Measurements from ENCODE around the gene RASGEF1B. TPM values are rescaled to one million over a fixed set of nuclear protein-coding genes. Genes with fewer than 3 reads are reported as not detected.
A peak's percentile ranks its signal among the peaks of the same experiment; 100 is the strongest.

RASGEF1B gene
- total and polyA plus RNA-seq, 8 donors = 5.4 to 56.8 (median 9.4) TPM

GRCh38 chr4:81471298-81471587, 464 bp downstream of the RASGEF1B start:
- WGBS, 5 donors = 0 to 2% (median 0%) methylated on average over 13 to 21 of the region's 21 CpGs
- no peak for DNase-seq
- Histone ChIP-seq H3K9me3 (no peaks in the 10 kb centered on the region), H3K4me1 (peaks cover 23 to 72% (median 48%) of the 10 kb centered on the region in 4 donors), H3K27ac (peak overlapping the region; percentile 89 to 99 (median 92)), H3K36me3 (no peaks in the 10 kb centered on the region), H3K27me3 (no peaks in the 10 kb centered on the region), H3K4me3 (peak overlapping the region; percentile 74 to 94 (median 84))
- no peak for TF ChIP-seq EP300 (IDR thresholded peaks at IDR 0.05)
- no peak for TF ChIP-seq CTCF (IDR thresholded peaks at IDR 0.05)
- no peak for TF ChIP-seq POLR2AphosphoS5 (IDR thresholded peaks at IDR 0.05)
- TF ChIP-seq POLR2A (IDR thresholded peaks at IDR 0.05) = no peak
- intact Hi-C loops (cut with DNase I; ENCODE audit: low total_unique reads) = no loop called here

GRCh38 chr4:81470456-81471297, 1.0 kb downstream of the RASGEF1B start:
- Histone ChIP-seq H3K27me3 (no peaks in the 10 kb centered on the region), H3K4me3 (peak overlapping the region; percentile 74 to 94 (median 84)), H3K36me3 (no peaks in the 10 kb centered on the region), H3K27ac (peak overlapping the region; percentile 89 to 99 (median 92)), H3K4me1 (peaks cover 23 to 77% (median 50%) of the 10 kb centered on the region in 4 donors), H3K9me3 (no peaks in the 10 kb centered on the region)
- 0 to 1% (median 1%) methylated on average over 31 of the region's 31 CpGs for WGBS, 5 donors
- DNase-seq = peak; percentile 47 to 90
- intact Hi-C loops (cut with DNase I; ENCODE audit: low total_unique reads) = no loop called here
- TF ChIP-seq POLR2AphosphoS5 (IDR thresholded peaks at IDR 0.05) (peak in 2 of 3 donors; percentile 12 to 37), POLR2A (IDR thresholded peaks at IDR 0.05) (no peak)

GRCh38 chr4:81469781-81470455, 1.8 kb downstream of the RASGEF1B start:
- Histone ChIP-seq H3K9me3 (no peaks in the 10 kb centered on the region), H3K27ac (peak overlapping the region; percentile 89 to 99 (median 92)), H3K4me1 (peaks cover 23 to 84% (median 53%) of the 10 kb centered on the region in 4 donors), H3K36me3 (no peaks in the 10 kb centered on the region), H3K27me3 (no peaks in the 10 kb centered on the region), H3K4me3 (peak overlapping the region; percentile 74 to 94 (median 84))
- TF ChIP-seq CTCF (IDR thresholded peaks at IDR 0.05) (no peak), POLR2A (IDR thresholded peaks at IDR 0.05) (no peak), POLR2AphosphoS5 (IDR thresholded peaks at IDR 0.05) (no peak)
- DNase-seq = peak in 1 of 2 donors; percentile 24
- intact Hi-C loops (cut with DNase I; ENCODE audit: low total_unique reads) = loop anchor here (5.0 kb wide), 1 partner anchor 372 kb away; no protein-coding TSS in a partner anchor
- 13 to 23% (median 20%) methylated on average over 7 of the region's 7 CpGs for WGBS, 5 donors

GRCh38 chr4:81468678-81469077, 3.0 kb downstream of the RASGEF1B start:
- intact Hi-C loops (cut with DNase I; ENCODE audit: low total_unique reads) = loop anchor here (5.0 kb wide), 1 partner anchor 374 kb away; no protein-coding TSS in a partner anchor

More at GRCh38 chr4:81468678-81469077, 3.0 kb downstream of the RASGEF1B start:
- Histone ChIP-seq H3K4me1 (peaks cover 22 to 88% (median 54%) of the 10 kb centered on the region in 4 donors), H3K9me3 (no peaks in the 10 kb centered on the region), H3K36me3 (no peaks in the 10 kb centered on the region), H3K4me3 (peak overlapping the region in 2 of 4 donors; percentile 74 to 83), H3K27ac (peak overlapping the region in 3 of 5 donors; percentile 11 to 92 (median 92)), H3K27me3 (no peaks in the 10 kb centered on the region)
- 51 to 67% (median 54%) methylated on average over 2 of the region's 2 CpGs for WGBS, 5 donors
- no peak for DNase-seq
- TF ChIP-seq EP300 (IDR thresholded peaks at IDR 0.05) (no peak), POLR2AphosphoS5 (IDR thresholded peaks at IDR 0.05) (no peak), CTCF (IDR thresholded peaks at IDR 0.05) (no peak), POLR2A (IDR thresholded peaks at IDR 0.05) (no peak)
